Measurements from ENCODE around the gene NBPF3. TPM values are rescaled to one million over a fixed set of nuclear protein-coding genes. Genes with fewer than 3 reads are reported as not detected.

NBPF3 gene
- total RNA-seq, 1 experiment from 2014 or later: 15.9 TPM

DNA sequence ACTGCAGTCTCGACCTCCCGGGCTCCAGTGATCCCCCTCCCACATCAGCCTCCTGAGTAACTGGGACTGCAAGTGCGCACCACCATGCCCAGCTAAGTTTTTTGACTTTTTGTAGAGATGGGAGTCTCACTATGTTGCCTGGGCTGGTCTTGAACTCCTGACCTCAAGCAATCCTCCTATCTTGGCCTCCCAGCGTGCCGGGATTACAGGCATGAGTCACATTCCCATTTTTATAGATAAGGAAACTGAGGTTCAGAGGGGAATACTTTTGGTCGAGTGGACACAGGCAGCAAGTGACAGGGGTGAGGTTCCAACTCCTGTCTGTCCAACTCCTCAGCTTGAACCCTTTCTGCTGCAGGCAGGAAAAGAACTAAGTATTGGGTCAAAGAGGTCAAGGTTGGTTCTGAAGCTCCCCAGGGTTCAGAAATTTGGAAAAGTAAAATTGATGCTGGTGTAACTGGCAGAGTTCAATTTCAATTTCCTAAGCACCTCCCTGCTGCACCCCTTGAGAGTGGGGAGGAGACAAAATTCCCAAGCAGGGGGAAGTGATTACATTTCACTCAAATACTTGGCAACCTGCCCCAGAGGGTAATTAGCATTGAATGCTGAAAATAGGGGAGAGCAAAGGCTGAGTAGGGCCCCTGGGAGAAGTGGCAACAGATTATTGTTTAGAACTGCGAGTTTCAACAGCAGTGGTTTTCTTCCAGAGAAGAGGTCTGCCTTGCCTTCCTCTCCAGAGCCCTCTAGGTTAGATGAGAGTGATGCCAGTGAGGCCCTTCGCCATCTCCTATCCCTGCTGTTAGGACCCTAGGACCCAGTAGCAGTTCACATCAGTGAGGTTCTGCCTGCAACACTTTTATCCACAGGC is 51.8 kb downstream of the NBPF3 start:
- Histone ChIP-seq H3K27me3 (ENCODE audit: control insufficient read depth, insufficient read depth, low read length) (no peaks in the 10 kb centered on the region; the same call in 1 of the 2 replicates), H3K9me3 (ENCODE audit: control insufficient read depth, insufficient read depth, low read depth, low read length) (no peaks in the 10 kb centered on the region), H3K27ac (ENCODE audit: low read length) (no peak overlapping the region), H3K36me3 (ENCODE audit: control insufficient read depth, insufficient read depth, low read length) (no peaks in the 10 kb centered on the region), H3K4me3 (ENCODE audit: low read depth in 2 of 2, low read length in 2 of 2) (no peak overlapping the region), H3K4me1 (ENCODE audit: control insufficient read depth, insufficient read depth, low read length) (no peaks in the 10 kb centered on the region)
- BruUV-seq (replicated peaks): no TSS peak
- in situ Hi-C loops (cut with HindIII; ENCODE audit: low pct_unique_long_range_greater_than_20kb, low sequenced_read_pairs): no loop called here
- intact Hi-C loops (cut with micrococcal nuclease; ENCODE audit: unreplicated experiment): loop anchor here (10.0 kb wide), 1 partner anchor 117 kb away; no protein-coding TSS in a partner anchor
- ATAC-seq (no peak), DNase-seq (ENCODE audit: low read depth, low spot score) (no peak)
- POLR2A ChIA-PET: no interaction called here
- CTCF ChIA-PET: interaction anchor here (0.5 to 1.5 kb wide), 4 partner anchors 23 to 259 kb away, joined by 3 to 12 read pairs (median 3); no protein-coding TSS in a partner anchor
- no peak for TF ChIP-seq SIN3A (IDR thresholded peaks at IDR 0.05; ENCODE audit: borderline replicate concordance, insufficient read depth, low read depth, low read length)
- TF ChIP-seq, protein P1, sequence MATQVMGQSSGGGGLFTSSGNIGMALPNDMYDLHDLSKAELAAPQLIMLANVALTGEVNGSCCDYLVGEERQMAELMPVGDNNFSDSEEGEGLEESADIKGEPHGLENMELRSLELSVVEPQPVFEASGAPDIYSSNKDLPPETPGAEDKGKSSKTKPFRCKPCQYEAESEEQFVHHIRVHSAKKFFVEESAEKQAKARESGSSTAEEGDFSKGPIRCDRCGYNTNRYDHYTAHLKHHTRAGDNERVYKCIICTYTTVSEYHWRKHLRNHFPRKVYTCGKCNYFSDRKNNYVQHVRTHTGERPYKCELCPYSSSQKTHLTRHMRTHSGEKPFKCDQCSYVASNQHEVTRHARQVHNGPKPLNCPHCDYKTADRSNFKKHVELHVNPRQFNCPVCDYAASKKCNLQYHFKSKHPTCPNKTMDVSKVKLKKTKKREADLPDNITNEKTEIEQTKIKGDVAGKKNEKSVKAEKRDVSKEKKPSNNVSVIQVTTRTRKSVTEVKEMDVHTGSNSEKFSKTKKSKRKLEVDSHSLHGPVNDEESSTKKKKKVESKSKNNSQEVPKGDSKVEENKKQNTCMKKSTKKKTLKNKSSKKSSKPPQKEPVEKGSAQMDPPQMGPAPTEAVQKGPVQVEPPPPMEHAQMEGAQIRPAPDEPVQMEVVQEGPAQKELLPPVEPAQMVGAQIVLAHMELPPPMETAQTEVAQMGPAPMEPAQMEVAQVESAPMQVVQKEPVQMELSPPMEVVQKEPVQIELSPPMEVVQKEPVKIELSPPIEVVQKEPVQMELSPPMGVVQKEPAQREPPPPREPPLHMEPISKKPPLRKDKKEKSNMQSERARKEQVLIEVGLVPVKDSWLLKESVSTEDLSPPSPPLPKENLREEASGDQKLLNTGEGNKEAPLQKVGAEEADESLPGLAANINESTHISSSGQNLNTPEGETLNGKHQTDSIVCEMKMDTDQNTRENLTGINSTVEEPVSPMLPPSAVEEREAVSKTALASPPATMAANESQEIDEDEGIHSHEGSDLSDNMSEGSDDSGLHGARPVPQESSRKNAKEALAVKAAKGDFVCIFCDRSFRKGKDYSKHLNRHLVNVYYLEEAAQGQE (IDR thresholded peaks at IDR 0.05; ENCODE audit: insufficient read depth in 1 of 2, low read depth in 2 of 2, low read length in 1 of 2): no peak
- TF ChIP-seq, protein P2, sequence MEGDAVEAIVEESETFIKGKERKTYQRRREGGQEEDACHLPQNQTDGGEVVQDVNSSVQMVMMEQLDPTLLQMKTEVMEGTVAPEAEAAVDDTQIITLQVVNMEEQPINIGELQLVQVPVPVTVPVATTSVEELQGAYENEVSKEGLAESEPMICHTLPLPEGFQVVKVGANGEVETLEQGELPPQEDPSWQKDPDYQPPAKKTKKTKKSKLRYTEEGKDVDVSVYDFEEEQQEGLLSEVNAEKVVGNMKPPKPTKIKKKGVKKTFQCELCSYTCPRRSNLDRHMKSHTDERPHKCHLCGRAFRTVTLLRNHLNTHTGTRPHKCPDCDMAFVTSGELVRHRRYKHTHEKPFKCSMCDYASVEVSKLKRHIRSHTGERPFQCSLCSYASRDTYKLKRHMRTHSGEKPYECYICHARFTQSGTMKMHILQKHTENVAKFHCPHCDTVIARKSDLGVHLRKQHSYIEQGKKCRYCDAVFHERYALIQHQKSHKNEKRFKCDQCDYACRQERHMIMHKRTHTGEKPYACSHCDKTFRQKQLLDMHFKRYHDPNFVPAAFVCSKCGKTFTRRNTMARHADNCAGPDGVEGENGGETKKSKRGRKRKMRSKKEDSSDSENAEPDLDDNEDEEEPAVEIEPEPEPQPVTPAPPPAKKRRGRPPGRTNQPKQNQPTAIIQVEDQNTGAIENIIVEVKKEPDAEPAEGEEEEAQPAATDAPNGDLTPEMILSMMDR (IDR thresholded peaks at IDR 0.05): no peak
- no peak for TF ChIP-seq POLR2AphosphoS5 (IDR thresholded peaks at IDR 0.05; ENCODE audit: low read depth, low read length)
- no peak for TF ChIP-seq TCF7L2 (IDR thresholded peaks at IDR 0.05; ENCODE audit: low read depth, low read length)

DNA sequence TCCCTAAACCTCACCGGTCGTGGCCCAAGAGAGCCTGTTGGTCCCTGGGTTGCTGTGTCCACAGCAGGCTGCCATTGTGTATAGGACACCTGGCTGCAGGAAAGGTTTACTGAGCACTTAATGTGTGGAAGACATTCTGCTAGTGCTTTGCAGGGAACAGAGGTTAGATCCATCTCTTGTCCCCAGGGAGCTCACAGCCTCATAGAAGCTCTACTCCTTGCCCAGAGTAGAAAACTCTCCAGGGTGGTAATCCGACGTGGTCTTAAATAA is 52.4 kb downstream of the NBPF3 start:
- Histone ChIP-seq H3K36me3 (ENCODE audit: control insufficient read depth, insufficient read depth, low read length) (no peaks in the 10 kb centered on the region), H3K27me3 (ENCODE audit: control insufficient read depth, insufficient read depth, low read length) (no peaks in the 10 kb centered on the region; the same call in 1 of the 2 replicates), H3K27ac (ENCODE audit: low read length) (no peak overlapping the region), H3K4me1 (ENCODE audit: control insufficient read depth, insufficient read depth, low read length) (no peaks in the 10 kb centered on the region), H3K9me3 (ENCODE audit: control insufficient read depth, insufficient read depth, low read depth, low read length) (no peaks in the 10 kb centered on the region), H3K4me3 (ENCODE audit: low read depth in 2 of 2, low read length in 2 of 2) (no peak overlapping the region)
- intact Hi-C loops (cut with micrococcal nuclease; ENCODE audit: unreplicated experiment) (loop anchor here (10.0 kb wide), 1 partner anchor 117 kb away; no protein-coding TSS in a partner anchor), in situ Hi-C loops (cut with HindIII; ENCODE audit: low pct_unique_long_range_greater_than_20kb, low sequenced_read_pairs) (no loop called here)
- BruUV-seq (replicated peaks): no TSS peak
- no peak for TF ChIP-seq POLR2AphosphoS5 (IDR thresholded peaks at IDR 0.05; ENCODE audit: low read depth, low read length)
- TF ChIP-seq, protein P2 (IDR thresholded peaks at IDR 0.05): no peak
- TF ChIP-seq, protein P1 (IDR thresholded peaks at IDR 0.05; ENCODE audit: insufficient read depth in 1 of 2, low read depth in 2 of 2, low read length in 1 of 2): no peak
- no peak for DNase-seq (ENCODE audit: low read depth, low spot score)
- CTCF ChIA-PET: interaction anchor here (0.7 kb wide), 1 partner anchor 23 kb away, joined by 3 read pairs; no protein-coding TSS in a partner anchor
- ATAC-seq: no peak
- POLR2A ChIA-PET: interaction anchor here (0.6 kb wide), 1 partner anchor 30 kb away, joined by 6 read pairs; no protein-coding TSS in a partner anchor
